ENCODE data around the gene GPATCH1.

DNA sequence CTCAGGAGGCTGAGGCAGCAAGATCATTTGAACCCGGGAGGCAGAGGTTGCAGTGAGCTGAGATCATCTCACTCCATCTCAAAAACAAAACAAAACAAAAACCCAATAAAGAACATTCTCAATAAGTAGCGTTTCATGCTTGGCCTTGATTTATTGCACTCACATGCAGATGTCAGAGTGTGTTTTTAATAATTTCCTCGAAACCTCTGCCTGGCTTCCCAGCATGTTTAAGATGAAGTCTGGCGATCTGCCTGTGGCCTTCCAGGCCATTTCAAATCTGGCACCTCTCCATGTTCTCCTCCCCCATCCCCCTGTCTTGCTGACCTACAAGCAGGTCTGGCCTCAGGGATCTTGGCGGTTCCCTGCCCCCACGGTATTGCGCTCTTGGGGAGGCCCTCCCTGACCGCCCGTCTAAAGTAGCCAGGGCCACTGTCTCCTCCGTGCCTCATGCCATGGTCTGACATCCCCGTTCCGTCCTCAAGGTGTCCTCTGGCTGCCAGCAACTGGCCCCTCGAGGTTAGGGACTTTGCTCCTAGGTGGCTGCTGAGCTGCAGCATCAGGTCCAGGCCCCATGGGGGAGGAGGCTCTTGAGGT is 52.6 kb downstream of the GPATCH1 start:
- TF ChIP-seq CTCF (conservative IDR thresholded peaks at IDR 0.05; ENCODE audit: low read length) (no peak), EZH2phosphoT487 (IDR thresholded peaks at IDR 0.05; ENCODE audit: borderline replicate concordance) (no peak)

Measured in Loucy (cell line).